GM12892 (cell line): Measurements from ENCODE around the gene SNED1.

Source experiments
- POLR2A ChIP-seq: IDR thresholded peaks from 2 replicates; pipeline ENCODE4 v1.6.1; 2011; ENCODE audit warnings: low read depth, low read length, control low read depth
- POLR2AphosphoS5 ChIP-seq: IDR thresholded peaks from 2 replicates; pipeline ENCODE4 v1.6.1; 2011; ENCODE audit warnings: low read depth, low read length, control low read depth

GRCh38 chr2:241094172-241094571 lies 95.8 kb downstream of the SNED1 start:
- TF ChIP-seq POLR2A (no peak), POLR2AphosphoS5 (no peak)
